ENCODE measurements around the gene MRPL55. TPM values are rescaled to one million over a fixed set of nuclear protein-coding genes. Genes with fewer than 3 reads are reported as not detected.

Gene MRPL55
- total and polyA plus RNA-seq, 2 of the 13 experiments (the other 11 are each of a cell fraction or from before 2014, with no cell fraction given), result 58.6 to 92.9 TPM

DNA sequence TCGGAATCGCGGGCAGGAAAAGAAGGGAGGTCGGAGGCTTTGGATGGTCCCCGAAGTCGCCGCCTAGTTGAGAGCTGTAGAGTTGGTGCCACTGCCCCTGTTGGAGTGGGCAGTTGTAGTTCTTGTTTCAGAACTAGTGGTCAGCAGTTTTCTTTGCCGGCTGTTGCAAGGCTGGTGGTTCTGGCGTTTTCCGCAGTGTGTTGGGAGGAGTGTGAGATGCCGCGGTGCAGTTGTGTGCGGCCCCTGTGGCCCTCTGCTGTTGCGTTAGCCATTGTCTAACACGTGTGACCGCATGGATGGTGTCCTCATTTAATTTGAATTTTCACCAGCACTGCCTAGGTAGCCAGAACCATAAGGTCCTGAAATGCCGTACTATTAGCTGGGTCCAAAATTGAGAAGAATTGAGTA lies 25.2 kb downstream of the MRPL55 start (continued):
- TF ChIP-seq NFKBIZ (CRISPR knock-in tag; IDR thresholded peaks at IDR 0.05) (no peak), HIVEP1 (CRISPR knock-in tag; IDR thresholded peaks at IDR 0.05) (no peak), KDM2A (CRISPR knock-in tag; IDR thresholded peaks at IDR 0.05; ENCODE audit: borderline replicate concordance, low read depth) (no peak), ZNF577 (CRISPR knock-in tag; IDR thresholded peaks at IDR 0.05; ENCODE audit: borderline replicate concordance, low read depth) (no peak), NFYB (CRISPR knock-in tag; IDR thresholded peaks at IDR 0.05) (no peak), THAP7 (CRISPR knock-in tag; IDR thresholded peaks at IDR 0.05) (0 out of 2 replicates have a peak, but pooled peaks have one; percentile 4), HOXA3 (CRISPR knock-in tag; IDR thresholded peaks at IDR 0.05) (no peak; the same call in 1 of the 2 replicates), ZNF574 (CRISPR knock-in tag; IDR thresholded peaks at IDR 0.05) (no peak), MTF2 (CRISPR knock-in tag; IDR thresholded peaks at IDR 0.05; ENCODE audit: borderline replicate concordance) (peak; percentile 75; the same call in 1 of the 2 replicates), MIER2 (CRISPR knock-in tag; IDR thresholded peaks at IDR 0.05) (no peak), CHD2 (IDR thresholded peaks at IDR 0.05; ENCODE audit: low read depth, low read length) (no peak), POLR2AphosphoS5 (IDR thresholded peaks at IDR 0.05; ENCODE audit: low read depth, low read length) (no peak), ZNF234 (CRISPR knock-in tag; conservative IDR thresholded peaks at IDR 0.05) (no peak), SNAPC2 (CRISPR knock-in tag; IDR thresholded peaks at IDR 0.05) (no peak), CEBPB (IDR thresholded peaks at IDR 0.05; ENCODE audit: borderline replicate concordance, low read depth, low read length) (no peak), ZNF598 (CRISPR knock-in tag; IDR thresholded peaks at IDR 0.05; ENCODE audit: borderline replicate concordance) (peak; percentile 65; the same call in 1 of the 2 replicates), CBX2 (IDR thresholded peaks at IDR 0.05; ENCODE audit: low read depth, low read length) (no peak), CBX2 (CRISPR knock-in tag; IDR thresholded peaks at IDR 0.05; ENCODE audit: low read depth) (no peak), NKX3-1 (CRISPR knock-in tag; IDR thresholded peaks at IDR 0.05) (no peak)
- TF ChIP-seq, protein P1, sequence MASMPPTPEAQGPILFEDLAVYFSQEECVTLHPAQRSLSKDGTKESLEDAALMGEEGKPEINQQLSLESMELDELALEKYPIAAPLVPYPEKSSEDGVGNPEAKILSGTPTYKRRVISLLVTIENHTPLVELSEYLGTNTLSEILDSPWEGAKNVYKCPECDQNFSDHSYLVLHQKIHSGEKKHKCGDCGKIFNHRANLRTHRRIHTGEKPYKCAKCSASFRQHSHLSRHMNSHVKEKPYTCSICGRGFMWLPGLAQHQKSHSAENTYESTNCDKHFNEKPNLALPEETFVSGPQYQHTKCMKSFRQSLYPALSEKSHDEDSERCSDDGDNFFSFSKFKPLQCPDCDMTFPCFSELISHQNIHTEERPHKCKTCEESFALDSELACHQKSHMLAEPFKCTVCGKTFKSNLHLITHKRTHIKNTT (CRISPR knock-in tag; IDR thresholded peaks at IDR 0.05), result no peak
- TF ChIP-seq, protein P2, sequence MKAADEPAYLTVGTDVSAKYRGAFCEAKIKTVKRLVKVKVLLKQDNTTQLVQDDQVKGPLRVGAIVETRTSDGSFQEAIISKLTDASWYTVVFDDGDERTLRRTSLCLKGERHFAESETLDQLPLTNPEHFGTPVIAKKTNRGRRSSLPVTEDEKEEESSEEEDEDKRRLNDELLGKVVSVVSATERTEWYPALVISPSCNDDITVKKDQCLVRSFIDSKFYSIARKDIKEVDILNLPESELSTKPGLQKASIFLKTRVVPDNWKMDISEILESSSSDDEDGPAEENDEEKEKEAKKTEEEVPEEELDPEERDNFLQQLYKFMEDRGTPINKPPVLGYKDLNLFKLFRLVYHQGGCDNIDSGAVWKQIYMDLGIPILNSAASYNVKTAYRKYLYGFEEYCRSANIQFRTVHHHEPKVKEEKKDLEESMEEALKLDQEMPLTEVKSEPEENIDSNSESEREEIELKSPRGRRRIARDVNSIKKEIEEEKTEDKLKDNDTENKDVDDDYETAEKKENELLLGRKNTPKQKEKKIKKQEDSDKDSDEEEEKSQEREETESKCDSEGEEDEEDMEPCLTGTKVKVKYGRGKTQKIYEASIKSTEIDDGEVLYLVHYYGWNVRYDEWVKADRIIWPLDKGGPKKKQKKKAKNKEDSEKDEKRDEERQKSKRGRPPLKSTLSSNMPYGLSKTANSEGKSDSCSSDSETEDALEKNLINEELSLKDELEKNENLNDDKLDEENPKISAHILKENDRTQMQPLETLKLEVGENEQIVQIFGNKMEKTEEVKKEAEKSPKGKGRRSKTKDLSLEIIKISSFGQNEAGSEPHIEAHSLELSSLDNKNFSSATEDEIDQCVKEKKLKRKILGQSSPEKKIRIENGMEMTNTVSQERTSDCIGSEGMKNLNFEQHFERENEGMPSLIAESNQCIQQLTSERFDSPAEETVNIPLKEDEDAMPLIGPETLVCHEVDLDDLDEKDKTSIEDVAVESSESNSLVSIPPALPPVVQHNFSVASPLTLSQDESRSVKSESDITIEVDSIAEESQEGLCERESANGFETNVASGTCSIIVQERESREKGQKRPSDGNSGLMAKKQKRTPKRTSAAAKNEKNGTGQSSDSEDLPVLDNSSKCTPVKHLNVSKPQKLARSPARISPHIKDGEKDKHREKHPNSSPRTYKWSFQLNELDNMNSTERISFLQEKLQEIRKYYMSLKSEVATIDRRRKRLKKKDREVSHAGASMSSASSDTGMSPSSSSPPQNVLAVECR (CRISPR knock-in tag; IDR thresholded peaks at IDR 0.05; ENCODE audit: borderline replicate concordance), result peak; percentile 50

All from HepG2 (cell line).